ENCODE data around the gene FADS3.

FADS3 gene

DNA sequence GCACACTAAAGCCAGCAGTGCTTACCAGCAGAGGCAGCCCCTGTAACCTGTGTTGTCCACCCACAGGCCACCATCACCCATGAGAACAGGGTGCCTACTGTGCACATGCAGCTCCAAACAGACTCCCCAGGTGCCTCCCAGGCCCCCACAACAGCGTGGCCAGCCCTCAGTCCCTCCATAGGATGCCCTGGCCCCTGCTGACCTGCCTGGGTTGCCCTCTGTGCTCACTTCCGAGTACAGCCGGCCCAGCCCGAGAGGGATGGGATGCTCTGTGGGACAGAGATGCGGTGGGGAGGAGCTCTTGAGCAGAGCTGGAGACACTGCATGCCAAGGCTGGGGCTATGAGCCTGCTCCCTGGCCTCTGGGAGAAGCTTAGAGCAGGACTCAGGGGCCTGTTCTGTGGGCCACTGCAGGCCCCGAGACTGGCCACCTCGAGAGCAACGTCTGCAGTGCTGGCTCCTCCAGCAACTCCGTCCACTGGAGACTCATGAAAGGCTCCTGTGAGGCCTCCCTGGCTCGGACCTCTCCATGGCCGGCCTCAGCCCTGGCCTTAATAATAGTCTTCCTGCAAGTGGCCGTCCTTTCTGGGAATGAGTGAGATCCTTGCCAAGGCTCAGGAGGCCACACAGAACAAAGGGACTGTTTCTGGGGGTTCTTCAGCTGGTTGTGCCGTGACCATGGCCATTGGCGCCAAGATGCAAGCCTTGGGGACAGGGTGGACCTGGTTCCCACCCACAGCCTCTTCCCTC is 36.2 kb downstream of the FADS3 start:
- DNase-seq: no peak

DNA sequence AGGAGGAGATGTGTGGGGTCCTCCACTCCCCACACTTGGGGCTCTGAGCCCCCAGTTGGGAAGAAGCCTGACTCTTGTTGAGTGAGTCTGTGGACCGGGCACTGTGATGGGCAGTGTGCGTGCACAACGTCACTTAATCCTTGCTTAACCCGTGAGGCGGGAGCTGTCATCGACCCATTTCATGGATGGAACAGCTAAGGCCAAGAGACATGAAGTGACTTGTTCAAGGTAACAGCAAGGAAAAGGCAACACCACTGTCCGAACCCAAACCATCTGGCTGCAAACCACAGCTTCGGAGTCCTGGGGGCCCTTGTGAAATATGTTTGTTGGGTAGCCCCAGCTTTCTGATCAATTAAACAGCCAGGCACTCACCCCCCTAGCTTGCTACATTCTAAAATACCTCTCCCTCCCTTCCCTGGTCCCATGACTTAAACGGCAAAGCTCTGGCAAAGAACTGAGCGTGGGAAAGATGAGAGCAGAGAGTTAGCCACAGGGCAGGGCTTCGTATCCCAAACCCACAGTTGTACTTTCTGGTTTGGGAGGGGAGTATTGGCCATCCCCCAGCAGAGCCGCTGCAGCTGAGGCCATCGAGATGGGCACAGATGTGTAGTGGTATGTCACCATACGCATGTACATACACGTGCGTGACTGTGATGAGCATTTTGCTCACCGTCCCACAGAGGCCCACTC is 37.0 kb downstream of the FADS3 start:
- no peak for DNase-seq

DNA sequence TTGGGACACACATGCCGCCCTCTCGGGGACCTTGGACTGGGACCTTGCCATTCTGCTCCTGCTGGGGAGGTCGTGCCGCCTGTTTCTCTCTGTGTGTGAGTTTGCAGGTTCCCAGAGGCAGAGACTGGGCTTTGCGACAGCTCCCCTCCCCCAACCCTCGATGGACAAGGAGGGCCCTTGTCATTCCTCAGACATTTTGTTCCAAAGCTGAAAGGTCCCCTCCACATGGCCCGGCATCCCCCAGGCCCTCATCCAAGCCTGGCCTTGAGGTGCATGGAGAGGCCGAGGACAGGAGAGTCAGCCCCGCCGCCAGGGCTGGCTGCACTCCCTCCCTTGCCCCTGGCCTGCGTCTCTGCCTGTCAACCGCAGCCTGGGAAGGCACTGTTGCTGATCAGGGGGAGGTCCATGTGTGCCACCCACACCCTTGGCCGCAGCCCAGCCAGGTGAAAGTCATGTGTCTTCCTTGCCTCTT is 37.6 kb downstream of the FADS3 start:
- no peak for DNase-seq

DNA sequence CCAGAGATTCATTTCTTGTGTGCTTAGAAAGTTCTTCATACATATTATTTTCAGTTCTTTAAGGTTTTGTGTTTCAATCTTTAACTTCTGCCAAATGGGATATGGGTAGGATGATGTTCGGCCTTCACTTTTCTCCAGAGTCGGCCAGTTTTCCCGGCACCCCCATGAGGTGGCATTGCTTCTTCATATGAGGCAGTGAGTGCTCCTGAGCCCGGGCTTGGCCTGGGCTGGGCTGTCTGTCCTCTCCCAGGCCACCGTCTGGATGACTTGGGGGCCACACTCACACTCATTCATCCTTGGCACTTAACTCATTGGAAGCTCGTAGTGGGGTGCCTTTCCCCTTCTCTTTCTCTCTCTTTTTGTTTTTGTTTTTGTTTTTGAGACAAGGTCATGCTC is 39.4 kb downstream of the FADS3 start:
- no peak for DNase-seq

DNA sequence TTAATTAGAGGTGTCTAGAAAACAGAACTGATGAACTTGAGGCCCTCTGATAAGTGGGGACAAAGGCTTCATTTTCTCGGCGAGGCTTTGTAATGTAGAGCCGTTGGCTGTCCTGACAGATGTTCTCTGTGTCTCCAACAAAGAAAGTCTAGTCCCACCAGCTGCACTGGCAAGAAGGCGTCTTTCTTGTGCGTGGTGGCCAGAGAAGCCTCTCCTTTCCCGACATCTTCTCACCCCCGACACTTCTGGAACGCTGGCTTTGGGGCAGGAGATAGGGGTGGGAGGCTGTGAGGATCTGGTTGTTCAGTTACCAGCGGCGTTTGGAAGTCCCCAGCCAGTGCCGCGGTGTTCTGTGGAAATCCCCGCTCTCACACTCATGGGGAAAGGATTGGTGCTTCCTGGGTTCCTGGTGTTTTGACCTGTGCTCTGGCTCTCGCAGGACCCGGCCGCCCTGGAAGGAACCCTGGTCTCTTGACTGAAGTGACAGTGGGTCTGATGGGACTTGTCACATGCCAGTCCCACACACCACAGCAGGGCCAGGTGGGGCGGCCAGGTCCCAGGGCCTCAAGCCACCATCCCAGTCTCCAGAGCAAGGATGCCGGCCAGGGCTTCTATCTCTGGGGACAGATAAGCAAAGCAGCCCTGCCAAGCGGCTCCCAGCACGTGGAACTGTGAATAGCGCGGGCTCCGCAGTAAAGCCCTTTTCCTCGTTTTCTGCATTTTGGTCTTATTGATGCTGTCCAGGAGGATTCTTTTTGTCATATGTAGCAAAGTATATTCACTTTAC is 40.0 kb downstream of the FADS3 start:
- DNase-seq: no peak

DNA sequence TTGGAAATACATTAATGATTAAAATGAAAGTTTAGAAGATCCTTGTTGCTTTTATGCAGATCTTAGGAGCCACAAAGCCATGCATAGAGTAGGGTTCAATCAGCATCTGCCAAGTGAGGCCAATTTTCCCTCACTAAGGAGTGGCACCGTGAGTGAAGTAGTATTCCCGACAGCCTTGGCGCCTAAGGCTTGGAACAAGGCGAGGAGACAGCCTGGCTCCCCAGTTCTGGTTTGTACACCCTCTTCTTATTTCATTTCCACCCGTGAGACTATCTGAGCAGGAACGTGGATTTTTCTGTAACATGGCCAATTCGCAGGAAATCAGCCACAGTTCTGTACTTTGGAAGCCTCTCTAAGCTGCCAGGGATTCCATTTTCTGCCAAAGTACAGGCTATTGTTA is 40.7 kb downstream of the FADS3 start:
- no peak for DNase-seq

DNA sequence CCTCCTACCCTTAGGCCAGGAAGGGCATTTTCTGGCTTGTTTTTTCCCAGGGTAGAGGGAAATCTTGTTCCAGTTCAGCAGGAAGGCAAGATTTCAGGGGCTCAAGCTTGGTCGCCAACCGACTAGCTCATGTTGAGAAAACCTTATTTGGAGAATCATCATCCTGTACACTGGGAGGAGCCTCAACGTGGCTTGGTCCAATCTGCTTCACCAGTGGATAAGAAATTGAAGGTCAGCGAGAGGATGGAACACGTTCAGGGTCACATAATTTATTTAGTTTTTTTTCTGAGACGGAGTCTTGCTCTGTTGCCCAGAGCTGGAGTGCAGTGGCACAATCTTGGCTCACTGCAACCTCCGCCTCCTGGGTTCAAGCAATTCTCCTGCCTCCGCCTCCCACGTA is 42.7 kb downstream of the FADS3 start:
- no peak for DNase-seq

DNA sequence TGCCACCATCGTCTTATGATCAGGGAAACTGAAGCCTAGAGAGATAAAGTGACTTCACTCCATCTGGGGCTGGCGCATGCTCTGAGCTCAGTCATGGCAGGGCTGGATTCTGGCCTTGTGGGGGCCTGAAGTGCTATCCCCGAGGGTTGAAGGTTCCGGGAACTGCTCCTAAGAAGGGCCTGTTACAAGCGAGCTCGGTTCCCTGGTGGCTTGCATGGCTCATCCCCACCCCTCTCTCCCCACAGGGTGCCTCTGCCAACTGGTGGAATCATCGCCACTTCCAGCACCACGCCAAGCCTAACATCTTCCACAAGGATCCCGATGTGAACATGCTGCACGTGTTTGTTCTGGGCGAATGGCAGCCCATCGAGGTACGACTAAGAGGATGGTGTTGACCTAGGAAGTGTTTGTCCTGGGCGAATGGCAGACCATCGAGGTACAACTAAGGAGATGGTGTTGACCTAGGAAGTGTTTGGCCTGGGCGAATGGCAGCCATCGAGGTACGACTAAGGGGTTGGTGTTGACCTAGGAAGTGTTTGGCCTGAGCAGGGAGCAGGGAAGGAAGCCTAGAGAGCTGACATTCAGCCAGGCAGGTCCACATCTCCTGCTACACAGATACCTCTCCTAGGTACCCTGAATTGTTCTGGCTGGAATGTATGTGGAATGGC is 43.3 kb downstream of the FADS3 start:
- DNase-seq: no peak

DNA sequence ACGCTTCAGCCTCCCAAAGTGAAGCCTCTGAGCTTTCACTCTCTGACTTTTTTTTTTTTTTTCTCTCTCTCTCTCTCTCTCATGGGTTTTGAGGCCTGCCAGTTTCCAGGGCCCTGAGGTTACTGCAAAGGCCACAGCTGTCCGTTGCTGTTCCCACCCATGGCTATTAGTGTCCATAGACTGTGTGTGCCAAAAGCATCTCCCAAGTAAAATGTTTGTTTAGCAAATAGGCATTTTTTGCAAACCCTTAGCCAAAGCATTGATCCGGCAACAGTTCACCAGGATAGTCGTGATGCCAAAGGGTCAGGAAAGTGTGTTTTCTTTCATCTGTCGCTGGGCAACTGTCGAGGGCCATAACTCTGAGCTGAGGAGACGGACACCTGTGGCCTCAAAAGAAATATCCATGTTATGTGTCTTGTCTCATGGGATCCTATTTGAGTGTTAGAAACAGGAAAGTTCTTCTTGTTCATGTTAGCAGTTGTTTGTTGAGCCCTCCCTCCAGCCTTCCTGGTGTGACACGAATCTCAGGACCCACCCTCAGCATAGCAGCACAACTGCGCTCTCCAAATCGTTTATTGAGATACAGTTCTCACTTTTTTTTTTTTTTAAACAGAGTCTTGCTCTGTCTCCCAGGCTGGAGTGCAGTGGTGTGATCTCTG is 44.9 kb downstream of the FADS3 start:
- DNase-seq: no peak

DNA sequence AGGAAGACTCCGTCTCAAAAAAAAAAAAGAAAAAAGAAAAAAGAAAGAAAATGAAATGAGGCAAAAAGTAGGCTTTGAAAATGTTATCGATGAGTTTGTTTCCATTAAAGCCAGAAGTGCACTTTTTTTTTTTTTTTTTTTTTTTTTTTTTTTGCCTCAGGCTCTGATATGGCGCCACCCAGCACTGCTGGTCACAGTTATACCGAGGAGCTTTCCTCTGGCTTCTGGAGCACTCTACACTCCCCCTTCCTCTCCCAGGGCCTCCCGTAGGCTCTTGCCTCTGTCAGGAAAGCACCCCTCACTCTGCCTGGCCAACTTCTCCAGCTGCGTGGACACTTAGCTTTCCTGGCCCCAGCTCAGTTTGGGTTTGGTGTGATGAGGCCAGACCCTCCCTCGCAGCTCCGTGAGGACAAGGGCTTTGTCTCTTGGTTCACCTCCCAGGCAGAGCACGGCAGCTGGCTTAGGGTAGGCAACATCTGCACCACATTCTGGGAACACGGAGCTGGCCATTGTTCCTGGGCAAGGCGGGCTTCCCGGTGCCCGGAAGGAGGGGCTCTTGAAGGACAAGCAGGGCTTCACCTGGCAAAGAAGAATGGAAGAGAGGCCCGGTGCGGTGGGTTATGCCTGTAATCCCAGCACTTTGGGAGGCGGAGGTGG is 46.3 kb downstream of the FADS3 start:
- DNase-seq: no peak

DNA sequence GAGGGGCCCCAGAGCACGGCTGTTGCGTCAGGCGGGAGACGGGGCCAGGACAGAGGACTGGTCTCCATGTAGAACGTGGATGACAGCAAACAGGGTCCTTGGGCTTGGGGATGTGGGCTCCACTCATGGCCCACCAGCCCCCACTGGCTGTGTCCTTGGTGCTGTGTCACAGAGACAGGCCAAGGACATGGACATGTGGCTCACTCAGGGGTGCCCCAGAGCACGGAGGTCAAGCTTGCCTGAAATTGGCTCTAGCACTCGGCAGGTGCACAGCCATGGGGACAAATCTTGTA is 48.9 kb downstream of the FADS3 start:
- no peak for DNase-seq

DNA sequence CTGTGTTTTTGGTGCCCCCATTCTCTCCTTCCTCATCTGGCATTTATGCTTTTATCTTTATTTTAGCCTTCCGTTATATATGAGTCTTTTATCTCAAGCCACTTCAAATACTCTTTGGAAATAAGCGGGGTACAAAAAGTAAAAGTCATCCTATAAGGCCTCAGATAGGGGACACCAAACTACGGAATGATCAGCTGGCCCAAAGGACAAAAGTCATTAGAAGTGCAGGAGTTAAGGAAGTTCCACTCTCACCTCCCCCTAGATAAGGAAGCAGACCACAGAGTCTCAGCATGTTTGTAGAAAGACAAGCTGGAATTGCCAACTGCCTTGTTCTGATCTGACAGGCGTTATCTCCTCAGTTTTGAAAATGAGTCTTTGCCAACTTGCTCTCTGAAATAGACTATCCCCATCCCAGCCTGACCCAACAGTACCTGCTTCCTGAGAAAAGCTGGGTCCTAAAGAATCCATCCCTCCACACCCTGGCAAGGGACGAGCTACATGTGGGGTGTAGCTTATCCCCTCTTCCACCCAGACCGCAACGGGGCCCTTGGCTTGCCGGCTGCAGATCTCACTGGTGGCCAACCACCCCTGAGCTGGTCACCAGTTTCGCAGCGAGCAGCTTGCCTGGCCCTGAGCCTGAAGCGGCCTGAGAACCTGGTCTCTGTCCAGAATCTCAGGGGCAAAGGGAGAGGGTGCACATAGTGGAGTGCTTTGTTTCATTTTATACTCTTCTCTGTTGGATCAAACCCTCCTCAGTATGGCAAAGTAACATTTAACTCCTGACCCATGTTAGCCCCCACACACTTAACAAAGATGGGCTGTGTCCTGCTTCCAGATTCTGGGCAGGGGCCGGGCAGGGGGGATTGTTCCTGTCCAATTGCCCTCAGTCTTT is 49.5 kb downstream of the FADS3 start:
- DNase-seq: no peak

DNA sequence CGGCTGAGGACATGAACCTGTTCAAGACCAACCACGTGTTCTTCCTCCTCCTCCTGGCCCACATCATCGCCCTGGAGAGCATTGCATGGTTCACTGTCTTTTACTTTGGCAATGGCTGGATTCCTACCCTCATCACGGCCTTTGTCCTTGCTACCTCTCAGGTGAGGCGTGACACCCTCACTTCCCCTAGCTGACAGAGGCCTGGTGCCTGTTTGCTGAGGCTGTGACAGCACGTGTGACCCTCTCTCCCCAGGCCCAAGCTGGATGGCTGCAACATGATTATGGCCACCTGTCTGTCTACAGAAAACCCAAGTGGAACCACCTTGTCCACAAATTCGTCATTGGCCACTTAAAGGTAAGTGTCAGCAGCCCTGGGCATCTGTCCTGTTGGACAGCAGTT is 51.0 kb downstream of the FADS3 start:
- no peak for DNase-seq

DNA sequence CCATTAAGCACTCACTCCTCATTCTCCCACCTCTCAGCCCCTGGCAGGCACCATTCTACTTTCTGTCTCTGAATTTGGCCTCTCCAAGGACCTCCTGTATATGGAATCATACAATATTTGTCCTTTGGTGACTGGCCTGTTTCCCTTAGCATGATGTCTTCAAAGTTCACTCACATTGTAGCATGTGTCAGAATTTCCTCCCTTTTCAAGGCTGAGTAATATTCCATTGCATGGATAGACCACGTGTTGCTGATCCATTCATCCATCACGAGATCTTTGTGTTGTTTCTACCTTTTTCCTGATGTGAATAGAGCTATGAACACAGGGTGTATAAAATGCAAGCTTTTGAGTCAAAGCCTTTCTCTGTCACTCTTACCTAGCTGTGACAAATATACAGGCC is 51.6 kb downstream of the FADS3 start:
- DNase-seq: no peak

DNA sequence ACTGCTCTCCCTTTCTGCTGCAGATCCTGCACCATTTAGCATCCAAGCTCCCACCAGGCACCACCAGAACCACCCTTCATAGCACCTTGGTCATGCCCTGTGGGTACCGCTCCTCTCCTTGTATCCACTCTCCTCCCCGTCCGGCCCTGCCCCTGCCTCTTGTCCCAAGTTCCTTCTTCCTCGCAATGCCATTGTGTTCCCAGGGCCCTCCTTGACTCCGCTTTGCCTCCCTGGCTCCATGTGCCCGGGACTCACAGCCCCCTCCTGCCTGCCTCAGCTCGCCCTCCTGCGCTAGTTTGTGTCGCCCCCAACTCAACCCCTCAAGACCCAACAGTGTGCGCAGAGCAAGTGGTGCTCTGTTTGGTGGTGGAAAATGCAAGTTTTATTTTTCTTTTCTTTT is 52.4 kb downstream of the FADS3 start:
- DNase-seq: no peak

DNA sequence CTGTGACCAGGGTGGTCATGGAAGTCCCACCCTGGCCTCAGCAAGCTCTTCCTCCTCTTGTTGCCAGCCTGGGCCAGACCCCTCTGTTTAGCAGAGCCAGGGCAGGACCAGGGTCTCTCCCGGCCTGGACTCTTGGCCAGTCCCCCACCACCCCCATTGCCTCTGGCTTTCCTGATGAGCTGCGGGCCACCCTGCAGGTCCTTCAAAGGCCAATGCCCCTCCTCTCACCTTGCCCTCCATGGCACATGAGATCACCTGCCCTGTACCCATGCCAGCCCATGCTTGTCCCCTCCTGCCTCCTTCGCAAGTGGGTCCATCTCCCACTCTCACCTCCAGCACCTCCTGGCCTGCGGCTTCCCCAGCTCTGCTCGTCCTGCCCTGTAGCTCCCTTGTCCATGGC is 52.8 kb downstream of the FADS3 start:
- no peak for DNase-seq

DNA sequence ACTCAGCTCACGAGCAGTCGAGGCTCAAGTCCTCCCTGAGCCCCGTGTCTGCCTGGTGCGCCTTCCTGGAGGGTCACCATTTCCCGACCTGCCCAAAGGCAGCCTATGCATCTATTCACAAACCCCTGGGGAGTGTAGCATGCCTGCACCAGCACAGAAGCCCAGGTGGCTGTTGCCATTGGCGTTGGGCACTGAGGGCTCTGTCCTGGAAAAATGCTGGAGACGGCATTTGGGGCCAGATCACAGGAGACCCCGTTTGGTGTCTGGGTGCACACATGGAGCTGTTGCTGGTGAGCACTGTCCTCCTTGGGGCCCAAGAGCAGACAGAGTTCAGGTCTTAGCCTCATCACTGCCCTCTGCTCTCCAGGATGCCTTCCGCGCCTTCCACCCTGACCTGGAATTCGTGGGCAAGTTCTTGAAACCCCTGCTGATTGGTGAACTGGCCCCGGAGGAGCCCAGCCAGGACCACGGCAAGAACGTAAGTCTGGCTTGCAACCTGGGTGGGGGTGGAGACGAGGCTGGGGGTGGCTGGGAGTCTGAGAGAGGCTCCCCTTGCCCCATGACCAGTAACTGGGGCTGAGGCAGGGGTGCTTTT is 53.8 kb downstream of the FADS3 start:
- no peak for DNase-seq

DNA sequence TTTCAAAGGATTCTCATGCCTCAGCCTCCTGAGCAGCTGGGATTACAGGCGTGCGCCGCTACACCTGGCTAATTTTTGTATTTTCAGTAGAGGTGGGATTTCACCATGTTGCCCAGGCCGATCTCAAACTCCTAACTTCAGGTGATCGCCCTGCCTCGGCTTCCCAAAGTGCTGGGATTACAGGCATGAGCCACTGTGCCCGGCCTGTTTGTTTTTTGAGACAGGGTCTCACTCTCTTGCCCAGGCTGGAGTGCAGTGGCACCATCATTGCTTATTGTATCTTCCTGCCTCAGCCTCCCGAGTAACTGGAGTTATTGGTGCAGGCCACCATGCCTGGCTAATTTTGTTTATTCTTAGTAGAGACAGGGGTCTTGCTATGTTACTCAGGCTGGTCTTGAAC is 55.2 kb downstream of the FADS3 start:
- DNase-seq: no peak

DNA sequence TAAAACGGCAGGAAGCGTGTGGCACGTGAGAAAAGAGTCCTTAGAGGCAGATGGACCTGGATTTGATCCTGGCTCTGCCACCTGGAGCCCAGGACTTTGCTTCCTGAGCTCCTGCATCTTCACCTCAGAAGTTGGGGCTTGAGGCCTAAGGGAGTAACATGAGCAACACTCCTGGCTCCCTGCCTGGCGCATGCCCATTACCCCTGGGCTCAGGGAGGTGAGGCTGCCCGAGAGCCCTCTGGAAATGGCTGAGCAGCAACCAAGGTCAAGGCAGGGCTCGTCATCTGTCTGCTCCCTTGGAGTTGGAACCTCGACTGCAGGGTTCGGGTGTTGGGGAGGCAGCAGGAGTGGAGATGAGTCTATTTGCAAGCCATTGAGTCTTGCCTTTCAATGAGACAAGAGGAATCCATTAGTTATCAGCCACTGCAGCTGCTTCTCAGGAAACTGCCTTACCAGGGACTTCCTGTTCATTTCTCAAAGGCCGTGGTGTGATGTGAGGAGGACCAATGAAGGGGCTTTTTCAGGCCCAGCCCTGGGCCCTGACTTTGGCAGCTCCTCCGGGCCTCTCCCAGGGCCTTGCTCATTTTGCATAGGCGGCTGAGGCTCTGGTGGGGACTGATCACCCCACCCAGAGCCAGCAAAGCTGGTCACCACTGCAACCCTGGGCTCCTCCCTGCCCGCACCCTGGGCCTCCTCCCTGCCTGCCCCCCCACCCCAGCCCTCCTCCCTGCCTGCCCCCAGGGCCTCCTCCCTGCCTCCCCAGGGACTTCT is 56.9 kb downstream of the FADS3 start:
- peak; percentile 68 for DNase-seq

DNA sequence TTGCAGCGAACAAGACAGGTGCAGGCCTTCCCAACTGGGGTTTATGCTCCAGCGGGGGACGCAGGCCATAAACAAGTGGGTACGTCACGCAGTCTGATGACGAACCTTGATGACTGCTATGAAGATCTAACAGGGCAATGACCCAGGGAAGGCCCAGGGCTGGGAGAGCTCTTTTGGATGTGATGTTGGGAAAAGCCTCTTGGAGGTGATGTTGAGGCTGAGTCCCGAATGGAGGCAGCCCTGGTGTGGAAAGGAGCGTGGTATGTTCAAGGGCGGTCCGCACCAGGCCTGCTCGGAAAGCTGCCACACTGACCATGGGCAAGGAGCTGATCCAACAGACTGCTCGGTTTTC is 57.4 kb downstream of the FADS3 start:
- DNase-seq: no peak

Data from activated CD4-positive, alpha-beta T cell treated with anti-CD3 and anti-CD28 coated beads for 48 hours (primary cell).